ENCODE measurements around the gene SARS1.

The SARS1 gene

DNA sequence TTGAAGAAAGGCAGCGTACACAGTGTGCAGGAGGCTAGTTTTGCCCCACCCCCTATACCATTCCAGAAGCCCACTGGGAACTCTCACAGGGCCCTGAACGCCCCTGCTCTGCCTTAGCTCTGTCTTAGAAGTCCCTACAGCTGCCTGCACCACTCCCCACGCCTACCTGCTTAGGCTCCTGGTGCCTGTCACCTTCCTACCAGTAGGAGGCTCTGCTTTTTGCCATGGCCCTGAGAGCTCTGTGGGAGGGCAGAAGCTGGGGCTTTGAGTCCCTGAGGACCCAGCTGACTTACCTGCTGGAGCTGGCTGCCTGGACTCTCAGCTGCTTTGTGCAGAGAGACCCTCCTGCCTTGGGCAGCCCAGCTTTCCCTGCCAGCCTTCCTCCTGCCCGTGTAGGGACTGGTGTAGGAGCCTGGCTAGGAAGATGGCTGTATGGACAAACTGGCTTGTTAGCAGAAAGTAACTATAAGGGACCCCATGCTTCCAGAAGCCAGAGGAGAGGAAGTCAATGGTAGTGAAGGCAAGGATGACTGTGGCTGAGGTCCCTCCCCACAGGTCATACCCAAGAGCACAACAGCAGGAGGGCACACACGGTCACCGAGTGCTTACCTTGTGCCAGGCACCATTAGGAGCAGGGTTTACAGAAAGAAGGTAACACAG is 25.8 kb downstream of the SARS1 start:
- Histone ChIP-seq H3K9ac (ENCODE audit: insufficient read length) (no peak overlapping the region), H3K9me3 (ENCODE audit: low read depth, low read length) (no peaks in the 10 kb centered on the region), H3K4me3 (no peak overlapping the region), H3K36me3 (ENCODE audit: insufficient read depth, low read length) (peaks cover 48% of the 10 kb centered on the region), H3K27ac (peak overlapping the region; percentile 55)
- no peak for DNase-seq (ENCODE audit: low read depth, low spot score)
- TF ChIP-seq POLR2AphosphoS5 (IDR thresholded peaks at IDR 0.05; ENCODE audit: borderline replicate concordance, low read depth, low read length) (no peak; the same call in 1 of the 2 replicates), EZH2 (IDR thresholded peaks at IDR 0.05) (no peak)

DNA sequence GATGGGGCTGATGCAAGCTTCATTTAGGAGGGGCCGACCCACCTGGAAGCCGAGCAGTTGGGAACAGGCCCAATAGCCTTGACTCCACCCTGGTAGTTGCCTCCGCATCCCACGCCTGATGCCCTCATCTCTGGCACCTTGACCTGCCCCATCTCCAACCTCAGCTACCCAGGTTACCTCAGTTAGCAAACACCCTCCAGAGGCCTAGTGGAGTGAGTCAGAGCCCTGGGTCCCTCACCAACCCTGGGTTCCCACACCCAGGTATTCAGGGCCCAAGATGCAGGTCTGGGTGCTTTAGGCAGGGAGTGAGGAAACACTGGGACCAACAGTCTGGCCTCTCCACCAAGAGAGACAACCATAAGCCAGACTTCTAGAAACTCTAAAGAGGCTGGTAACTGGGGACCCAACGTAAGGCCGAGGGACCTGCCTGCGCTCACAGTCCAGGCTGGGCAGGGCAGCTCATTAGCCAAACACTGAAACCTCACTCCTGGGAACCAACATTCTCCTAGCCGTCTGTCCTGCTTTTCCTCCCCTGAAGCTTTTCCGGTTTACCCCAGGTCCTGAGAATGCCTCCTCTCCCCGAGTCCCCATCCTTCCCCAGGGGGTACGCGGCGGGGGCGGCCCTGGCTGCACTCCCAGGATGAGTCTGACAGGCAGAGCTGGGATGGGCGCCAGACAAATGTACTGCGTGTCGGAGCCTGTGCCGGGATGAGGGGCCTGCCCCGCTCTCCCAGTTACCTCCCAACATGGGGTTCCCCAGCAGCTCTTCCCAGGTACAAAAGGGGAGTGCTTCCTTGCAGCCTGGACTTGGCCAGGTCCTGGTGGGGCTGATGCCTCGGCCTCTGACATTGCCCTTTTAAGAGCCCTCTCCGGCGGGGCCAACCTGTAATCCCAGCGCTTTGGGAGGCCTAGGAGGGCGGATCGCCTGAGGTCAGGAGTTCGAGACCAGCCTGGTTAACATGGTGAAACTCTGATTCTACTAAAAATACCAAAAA is 26.7 kb downstream of the SARS1 start:
- Histone ChIP-seq H3K36me3 (ENCODE audit: insufficient read depth, low read length) (peaks cover 39% of the 10 kb centered on the region), H3K4me3 (no peak overlapping the region), H3K9me3 (ENCODE audit: low read depth, low read length) (no peaks in the 10 kb centered on the region), H3K9ac (ENCODE audit: insufficient read length) (no peak overlapping the region), H3K27ac (peak overlapping the region; percentile 55)
- DNase-seq (ENCODE audit: low read depth, low spot score): no peak
- peak; percentile 70 for TF ChIP-seq POLR2AphosphoS5 (IDR thresholded peaks at IDR 0.05; ENCODE audit: borderline replicate concordance, low read depth, low read length)
- TF ChIP-seq FOXP2 (optimal IDR thresholded peaks at IDR 0.05; ENCODE audit: control extremely low read depth, extremely low read length, insufficient read depth): no peak

DNA sequence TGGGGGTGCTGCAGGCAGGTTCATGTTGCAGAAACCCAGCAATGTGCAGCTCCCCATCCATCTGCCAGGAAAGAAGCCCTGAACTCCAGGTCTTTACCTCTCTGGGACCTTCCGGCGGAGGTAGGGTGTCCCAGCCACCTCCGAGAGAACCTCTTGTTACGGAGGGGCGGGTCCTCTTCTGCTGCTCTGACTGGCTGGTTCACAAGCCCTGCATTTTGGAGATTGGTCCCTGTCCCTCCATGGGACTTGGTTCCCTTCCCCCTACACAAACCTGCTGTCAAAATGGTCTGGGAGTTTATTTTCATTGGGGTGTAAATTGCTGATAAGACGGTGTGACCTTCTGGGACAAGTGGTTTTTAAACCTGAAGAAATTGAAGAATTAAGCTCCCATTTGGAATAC is 27.6 kb downstream of the SARS1 start:
- H3K4me3 ChIP-seq: no peak overlapping the region
- no peaks in the 10 kb centered on the region for H3K9me3 ChIP-seq (ENCODE audit: low read depth, low read length)
- H3K27ac ChIP-seq: no peak overlapping the region
- H3K9ac ChIP-seq (ENCODE audit: insufficient read length): no peak overlapping the region
- peaks cover 30% of the 10 kb centered on the region for H3K36me3 ChIP-seq (ENCODE audit: insufficient read depth, low read length)
- TF ChIP-seq FOXP2 (optimal IDR thresholded peaks at IDR 0.05; ENCODE audit: control extremely low read depth, extremely low read length, insufficient read depth) (no peak), EZH2 (IDR thresholded peaks at IDR 0.05) (no peak), POLR2AphosphoS5 (IDR thresholded peaks at IDR 0.05; ENCODE audit: borderline replicate concordance, low read depth, low read length) (no peak)
- DNase-seq (ENCODE audit: low read depth, low spot score): no peak

DNA sequence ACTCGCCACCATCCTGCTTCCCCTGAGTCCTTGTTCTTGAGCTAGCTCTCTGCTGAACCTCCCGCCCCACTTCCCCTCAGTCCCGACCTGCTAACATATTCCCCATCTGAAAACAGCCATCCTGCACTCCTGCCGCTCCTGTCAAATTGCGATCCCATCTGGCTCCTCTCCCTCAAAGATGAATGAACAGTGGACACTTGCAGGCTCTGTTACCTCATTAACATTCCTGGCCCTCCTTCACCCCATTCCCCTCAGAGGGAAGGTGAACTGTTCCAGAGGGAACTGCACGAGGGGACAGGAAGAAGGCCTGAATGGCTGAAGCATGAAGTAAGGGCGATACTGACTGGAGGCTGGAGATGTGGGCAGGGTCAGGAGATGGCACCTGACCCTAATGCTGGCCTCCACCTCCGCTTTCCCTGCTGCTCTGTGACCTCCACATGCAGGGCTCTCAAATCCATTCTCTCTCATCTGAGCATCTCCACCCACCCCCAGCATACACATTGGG is 28.2 kb downstream of the SARS1 start:
- TF ChIP-seq FOXP2 (optimal IDR thresholded peaks at IDR 0.05; ENCODE audit: control extremely low read depth, extremely low read length, insufficient read depth) (no peak), POLR2AphosphoS5 (IDR thresholded peaks at IDR 0.05; ENCODE audit: borderline replicate concordance, low read depth, low read length) (no peak), EZH2 (IDR thresholded peaks at IDR 0.05) (no peak)
- H3K9me3 ChIP-seq (ENCODE audit: low read depth, low read length): no peaks in the 10 kb centered on the region
- H3K9ac ChIP-seq (ENCODE audit: insufficient read length): no peak overlapping the region
- no peak overlapping the region for H3K27ac ChIP-seq
- H3K36me3 ChIP-seq (ENCODE audit: insufficient read depth, low read length): peaks cover 24% of the 10 kb centered on the region
- no peak overlapping the region for H3K4me3 ChIP-seq
- no peak for DNase-seq (ENCODE audit: low read depth, low spot score)

DNA sequence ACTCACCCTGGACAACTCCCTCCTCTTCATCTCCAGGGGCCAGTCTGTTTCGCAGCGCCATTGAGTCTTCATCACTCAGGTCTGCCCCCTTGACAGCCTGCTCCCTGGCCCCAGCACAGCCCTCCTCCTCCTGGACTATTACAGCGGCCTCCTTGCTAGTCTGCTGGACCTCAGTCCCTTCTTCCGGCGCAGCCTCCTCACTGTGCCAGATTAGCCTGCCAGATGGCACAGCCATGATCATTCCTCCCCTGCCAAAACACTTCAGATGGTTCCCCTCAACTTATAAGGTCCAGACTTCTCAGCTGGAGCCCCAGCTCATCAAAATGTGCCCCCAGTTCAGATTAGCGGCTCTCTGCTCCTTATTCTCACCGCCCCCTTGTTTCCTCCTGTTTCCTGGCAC is 28.7 kb downstream of the SARS1 start:
- no peaks in the 10 kb centered on the region for H3K9me3 ChIP-seq (ENCODE audit: low read depth, low read length)
- no peak for DNase-seq (ENCODE audit: low read depth, low spot score)
- H3K36me3 ChIP-seq (ENCODE audit: insufficient read depth, low read length): peaks cover 19% of the 10 kb centered on the region; the same call in 1 of the 2 replicates
- H3K4me3 ChIP-seq: no peak overlapping the region
- TF ChIP-seq FOXP2 (optimal IDR thresholded peaks at IDR 0.05; ENCODE audit: control extremely low read depth, extremely low read length, insufficient read depth) (no peak), POLR2AphosphoS5 (IDR thresholded peaks at IDR 0.05; ENCODE audit: borderline replicate concordance, low read depth, low read length) (no peak), EZH2 (IDR thresholded peaks at IDR 0.05) (no peak)
- H3K9ac ChIP-seq (ENCODE audit: insufficient read length): no peak overlapping the region
- no peak overlapping the region for H3K27ac ChIP-seq

DNA sequence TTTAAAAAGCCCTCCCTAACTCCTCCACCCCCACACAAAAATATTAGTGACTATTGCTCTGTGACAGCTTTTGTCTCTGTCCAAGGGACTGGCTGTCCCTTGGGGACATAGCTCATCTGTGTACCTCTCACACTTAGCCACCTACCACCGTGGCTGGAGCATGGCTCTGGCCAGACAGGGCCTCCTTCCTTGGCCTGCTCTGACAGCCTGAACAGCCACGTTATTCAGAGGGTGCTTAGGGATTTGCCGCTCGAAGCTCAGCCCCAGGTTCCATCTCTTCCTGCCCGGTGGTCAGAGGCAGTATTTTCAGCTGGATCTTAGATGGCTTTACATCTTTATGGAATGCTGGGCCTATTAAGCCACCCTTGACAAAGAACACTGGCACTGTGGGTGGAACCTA is 29.5 kb downstream of the SARS1 start:
- H3K9ac ChIP-seq (ENCODE audit: insufficient read length): no peak overlapping the region
- DNase-seq (ENCODE audit: low read depth, low spot score): no peak
- no peak for TF ChIP-seq EZH2 (IDR thresholded peaks at IDR 0.05)
- no peak for TF ChIP-seq FOXP2 (optimal IDR thresholded peaks at IDR 0.05; ENCODE audit: control extremely low read depth, extremely low read length, insufficient read depth)
- no peak for TF ChIP-seq POLR2AphosphoS5 (IDR thresholded peaks at IDR 0.05; ENCODE audit: borderline replicate concordance, low read depth, low read length)
- no peaks in the 10 kb centered on the region for H3K9me3 ChIP-seq (ENCODE audit: low read depth, low read length)
- H3K36me3 ChIP-seq (ENCODE audit: insufficient read depth, low read length): peaks cover 11% of the 10 kb centered on the region; the same call in 1 of the 2 replicates
- no peak overlapping the region for H3K4me3 ChIP-seq
- H3K27ac ChIP-seq: no peak overlapping the region

DNA sequence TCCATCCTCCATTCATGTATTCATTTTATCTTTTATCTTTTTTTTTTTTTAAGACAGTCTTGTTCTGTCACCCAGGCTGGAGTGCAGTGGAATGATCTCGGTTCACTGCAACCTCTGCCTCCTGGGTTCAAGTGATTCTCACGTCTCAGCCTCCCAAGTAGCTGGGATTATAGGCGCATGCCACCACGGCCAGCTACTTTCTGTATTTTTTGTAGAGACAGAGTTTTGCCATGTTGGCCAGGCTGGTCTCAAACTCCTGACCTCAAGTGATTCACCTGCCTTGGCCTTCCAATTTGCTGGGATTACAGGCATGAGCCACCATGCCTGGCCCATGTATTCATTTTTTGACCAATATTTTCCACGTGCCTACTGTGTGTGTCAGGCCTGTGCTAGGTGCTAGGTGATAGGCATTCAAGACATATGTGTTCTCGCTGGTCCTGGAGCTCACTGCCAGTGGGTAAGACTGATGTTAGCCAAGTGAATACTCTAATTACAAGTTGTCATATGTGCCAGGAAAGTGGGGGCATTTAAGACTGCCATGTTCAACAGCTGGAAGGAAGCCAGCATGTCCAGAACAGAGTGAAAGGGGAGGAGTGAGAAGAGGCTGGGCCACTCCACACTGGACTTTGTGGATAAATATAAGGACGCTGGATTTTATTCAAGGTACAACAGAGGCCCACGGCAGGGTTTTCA is 30.3 kb downstream of the SARS1 start:
- H3K9ac ChIP-seq (ENCODE audit: insufficient read length): no peak overlapping the region
- no peak for DNase-seq (ENCODE audit: low read depth, low spot score)
- peaks cover 3% of the 10 kb centered on the region; the same call in 1 of the 2 replicates for H3K36me3 ChIP-seq (ENCODE audit: insufficient read depth, low read length)
- no peaks in the 10 kb centered on the region for H3K9me3 ChIP-seq (ENCODE audit: low read depth, low read length)
- H3K27ac ChIP-seq: no peak overlapping the region
- no peak overlapping the region for H3K4me3 ChIP-seq
- no peak for TF ChIP-seq EZH2 (IDR thresholded peaks at IDR 0.05)
- TF ChIP-seq POLR2AphosphoS5 (IDR thresholded peaks at IDR 0.05; ENCODE audit: borderline replicate concordance, low read depth, low read length): no peak
- TF ChIP-seq FOXP2 (optimal IDR thresholded peaks at IDR 0.05; ENCODE audit: control extremely low read depth, extremely low read length, insufficient read depth): no peak

DNA sequence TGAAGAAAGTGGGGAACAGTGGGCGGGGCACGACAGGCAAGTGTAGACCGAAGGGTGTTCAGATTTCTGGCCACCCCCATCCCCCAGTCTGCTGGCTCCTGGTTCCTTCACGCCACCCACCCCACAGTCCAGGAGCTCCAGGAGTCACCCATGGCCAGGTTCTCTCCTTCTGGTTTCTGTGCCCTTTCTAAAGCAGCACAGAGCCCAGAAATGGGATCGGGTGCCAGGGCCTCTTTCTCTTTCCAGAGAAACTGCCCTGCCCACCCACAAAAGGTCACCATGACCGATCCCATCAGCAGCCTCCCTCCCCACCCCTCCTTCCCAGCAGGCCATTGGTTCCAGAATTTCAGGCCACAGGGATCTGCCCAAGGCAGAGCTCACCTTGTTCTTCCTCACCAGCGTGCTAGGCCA is 32.4 kb downstream of the SARS1 start:
- Histone ChIP-seq H3K9me3 (ENCODE audit: low read depth, low read length) (no peaks in the 10 kb centered on the region), H3K4me3 (no peak overlapping the region), H3K27ac (no peak overlapping the region), H3K36me3 (ENCODE audit: insufficient read depth, low read length) (no peaks in the 10 kb centered on the region), H3K9ac (ENCODE audit: insufficient read length) (no peak overlapping the region)
- TF ChIP-seq POLR2AphosphoS5 (IDR thresholded peaks at IDR 0.05; ENCODE audit: borderline replicate concordance, low read depth, low read length) (no peak), FOXP2 (optimal IDR thresholded peaks at IDR 0.05; ENCODE audit: control extremely low read depth, extremely low read length, insufficient read depth) (no peak), EZH2 (IDR thresholded peaks at IDR 0.05) (no peak)
- DNase-seq (ENCODE audit: low read depth, low spot score): no peak
